ENCODE measurements around the gene MYBBP1A.
"Not testable (repeated sequence)": the region's sequence is repeated elsewhere in the genome, so short reads cannot be mapped to it uniquely, and the experiment has no call there.

Gene MYBBP1A

DNA sequence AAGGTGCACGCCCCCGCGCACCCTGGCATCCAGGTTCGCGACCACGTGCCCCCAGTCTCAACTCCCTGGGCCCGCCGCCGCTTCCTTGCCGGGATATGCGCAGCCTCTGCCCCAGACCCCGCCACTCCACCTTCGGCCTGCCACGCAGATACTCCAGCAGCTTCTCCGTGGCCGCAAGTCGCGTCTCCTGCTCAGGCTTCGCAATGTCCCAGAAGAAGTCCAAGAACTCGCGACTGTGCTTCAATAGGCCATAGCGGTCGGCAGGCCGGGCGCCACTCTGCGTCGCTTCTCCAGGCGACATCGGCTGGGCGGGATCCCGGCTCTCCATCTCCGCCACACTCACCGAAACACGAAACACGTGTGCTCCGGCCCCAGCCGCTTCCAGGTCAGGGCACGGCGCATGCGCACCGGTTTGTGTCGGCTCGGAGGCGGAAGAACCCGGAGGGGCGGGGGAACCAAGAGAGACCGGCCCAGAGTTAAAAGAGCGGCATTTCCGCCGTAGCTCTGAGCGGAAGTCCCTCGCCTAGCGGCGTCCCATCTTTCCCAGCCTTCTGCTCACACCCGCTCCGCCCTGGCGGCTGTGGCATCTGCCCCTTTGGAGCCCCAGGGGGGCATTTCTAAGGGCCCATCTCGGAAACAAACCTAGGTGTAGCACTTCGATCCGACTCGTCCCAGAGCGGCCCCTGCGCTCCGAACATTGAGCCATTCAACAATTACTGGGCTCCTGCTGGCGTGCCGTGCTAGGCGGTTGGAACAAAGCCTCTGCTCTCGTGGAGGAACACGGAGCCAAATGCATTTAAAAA lies at the start of gene MYBBP1A:
Gene MYBBP1A, minus strand, starts transcription at position 388 of the 803 bp plus-strand sequence. Its CDS starts 60 bp downstream, at position 328.
- DNase-seq: peak; percentile 97

GRCh38 chr17:4604736-4605135 lies 49.6 kb upstream of the MYBBP1A start:
- DNase-seq: not testable (repeated sequence)

GRCh38 chr17:4604111-4604644 lies 49.0 kb upstream of the MYBBP1A start:
- no peak for DNase-seq

DNA sequence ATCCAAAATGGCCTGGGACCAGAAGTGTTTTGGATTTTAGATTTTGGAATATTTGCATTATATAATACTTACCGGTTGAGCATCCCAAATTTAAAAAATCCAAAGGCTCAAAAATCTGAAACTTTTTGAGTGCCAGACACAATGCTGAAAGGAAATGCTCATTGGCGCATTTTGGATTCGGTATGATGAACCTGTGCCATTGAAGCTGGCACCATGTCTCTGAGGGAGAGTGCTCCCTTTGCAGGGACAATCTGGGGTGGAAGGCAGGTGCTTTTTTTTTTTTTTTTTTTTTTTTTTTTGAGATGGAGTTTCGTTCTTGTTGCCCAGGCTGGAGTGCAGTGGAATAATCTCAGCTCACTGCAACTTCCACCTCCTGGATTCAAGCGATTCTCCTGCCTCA lies 46.9 kb upstream of the MYBBP1A start:
- no peak for DNase-seq

DNA sequence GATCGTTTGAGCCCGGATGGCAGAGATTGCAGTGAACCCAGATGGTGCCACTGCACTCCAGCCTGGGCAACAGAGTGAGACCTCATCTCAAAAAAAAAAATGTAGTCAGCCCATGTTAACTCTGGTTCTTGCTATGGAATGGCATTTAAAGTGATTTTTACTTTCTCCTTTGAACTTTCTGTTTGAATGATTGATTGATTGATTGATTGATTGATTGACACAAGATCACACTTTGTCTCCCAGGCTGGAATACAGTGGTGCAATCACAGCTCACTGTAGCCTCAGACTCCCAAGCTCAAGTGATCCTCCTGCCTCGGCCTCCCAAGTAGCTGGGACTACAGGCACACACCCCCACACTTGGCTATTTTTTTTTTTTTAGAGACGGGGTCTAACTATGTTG lies 46.1 kb upstream of the MYBBP1A start:
- no peak for DNase-seq

GRCh38 chr17:4600563-4600962 lies 45.4 kb upstream of the MYBBP1A start:
- DNase-seq: no peak

DNA sequence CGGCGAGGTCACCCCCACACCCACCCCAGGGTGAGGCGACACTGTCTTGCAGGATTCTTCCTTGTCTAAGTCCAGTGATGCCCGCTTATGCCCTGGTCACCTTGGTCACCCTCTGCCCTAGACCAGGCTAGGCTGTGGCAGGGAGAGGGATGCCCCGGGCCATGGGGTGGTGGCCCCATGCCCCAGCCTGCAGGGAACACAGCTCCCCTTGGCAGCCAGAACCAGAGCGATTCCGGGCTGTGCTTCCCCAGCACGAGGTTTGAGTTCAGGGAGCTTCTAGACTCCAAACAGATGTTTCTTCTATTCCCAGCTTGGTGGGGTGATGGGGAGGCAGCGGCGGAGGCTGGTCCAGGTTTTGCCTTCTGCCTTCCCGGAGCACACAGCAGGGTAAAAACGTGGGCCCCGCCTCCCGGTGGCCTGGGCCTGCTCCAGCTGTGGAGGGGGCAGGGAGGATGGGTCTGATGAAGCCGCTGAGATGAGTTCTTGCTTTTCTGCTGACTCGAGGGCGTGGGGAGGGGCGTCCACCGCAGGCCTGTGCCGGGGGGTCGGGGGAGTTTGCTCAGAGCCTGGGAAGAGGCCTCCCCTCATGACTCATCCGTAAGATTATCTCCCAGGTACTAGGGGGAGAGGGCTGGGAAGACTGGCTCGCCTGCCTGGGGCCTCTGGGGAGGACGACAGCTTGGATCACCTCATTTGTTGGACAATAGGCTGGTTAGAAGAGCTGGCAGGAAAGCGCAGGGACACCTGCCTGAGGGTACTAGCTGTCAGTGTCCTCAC lies 44.5 kb upstream of the MYBBP1A start:
- no peak for DNase-seq

DNA sequence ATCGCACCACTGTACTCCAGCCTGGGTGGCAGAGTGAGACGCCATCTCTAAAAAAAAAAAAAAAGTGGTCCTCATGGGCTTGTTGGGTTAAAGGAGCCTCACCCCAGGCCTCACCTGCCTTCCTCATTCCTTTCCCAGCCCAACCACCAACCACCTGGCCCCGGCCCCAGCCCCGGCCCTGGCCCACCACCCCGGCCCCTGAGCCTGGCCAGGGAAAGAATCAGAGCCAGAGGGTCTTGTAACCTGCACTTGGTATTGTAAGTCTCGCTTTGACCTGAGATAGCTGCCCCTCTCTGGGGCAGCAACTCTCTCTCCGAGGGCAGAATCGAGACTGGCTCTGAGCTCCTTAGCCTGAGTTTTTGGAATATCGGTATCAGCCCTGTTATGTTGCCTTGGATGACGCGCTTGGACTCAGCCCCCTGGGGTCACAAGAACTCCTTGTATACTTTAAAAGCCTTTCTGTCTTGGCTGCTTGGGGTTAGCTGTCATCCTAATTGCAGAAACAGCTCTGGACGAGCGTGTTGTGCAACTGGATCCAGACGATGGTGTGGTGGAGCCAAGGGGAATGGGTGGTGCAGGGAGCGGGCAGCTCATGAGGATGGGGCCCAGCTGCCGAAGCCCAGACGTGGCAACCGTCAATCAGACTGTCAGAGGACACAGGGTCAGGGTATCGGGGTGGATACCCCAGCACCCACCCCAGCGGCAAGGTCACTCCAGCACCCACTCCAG lies 43.8 kb upstream of the MYBBP1A start:
- DNase-seq: no peak

DNA sequence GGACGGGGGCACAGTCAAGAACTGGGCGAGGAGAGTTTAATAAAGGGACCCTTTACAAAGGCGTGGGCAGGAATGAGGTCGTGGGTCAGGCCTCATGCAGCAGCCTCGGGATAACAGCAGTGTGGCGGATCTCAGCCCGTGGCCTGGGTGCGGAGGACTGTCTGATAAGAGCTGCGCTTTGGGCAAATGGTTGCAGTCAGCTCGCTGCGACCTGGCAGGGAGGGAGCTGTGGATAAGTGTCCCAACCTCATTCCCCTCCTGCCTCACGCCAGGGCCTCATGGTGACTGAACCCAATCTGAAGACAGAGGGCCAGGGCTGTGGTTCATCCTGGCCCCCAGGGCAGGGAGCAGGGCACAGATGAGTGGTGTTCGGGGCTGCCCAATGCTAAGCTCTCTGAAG lies 42.8 kb upstream of the MYBBP1A start:
- DNase-seq: no peak

DNA sequence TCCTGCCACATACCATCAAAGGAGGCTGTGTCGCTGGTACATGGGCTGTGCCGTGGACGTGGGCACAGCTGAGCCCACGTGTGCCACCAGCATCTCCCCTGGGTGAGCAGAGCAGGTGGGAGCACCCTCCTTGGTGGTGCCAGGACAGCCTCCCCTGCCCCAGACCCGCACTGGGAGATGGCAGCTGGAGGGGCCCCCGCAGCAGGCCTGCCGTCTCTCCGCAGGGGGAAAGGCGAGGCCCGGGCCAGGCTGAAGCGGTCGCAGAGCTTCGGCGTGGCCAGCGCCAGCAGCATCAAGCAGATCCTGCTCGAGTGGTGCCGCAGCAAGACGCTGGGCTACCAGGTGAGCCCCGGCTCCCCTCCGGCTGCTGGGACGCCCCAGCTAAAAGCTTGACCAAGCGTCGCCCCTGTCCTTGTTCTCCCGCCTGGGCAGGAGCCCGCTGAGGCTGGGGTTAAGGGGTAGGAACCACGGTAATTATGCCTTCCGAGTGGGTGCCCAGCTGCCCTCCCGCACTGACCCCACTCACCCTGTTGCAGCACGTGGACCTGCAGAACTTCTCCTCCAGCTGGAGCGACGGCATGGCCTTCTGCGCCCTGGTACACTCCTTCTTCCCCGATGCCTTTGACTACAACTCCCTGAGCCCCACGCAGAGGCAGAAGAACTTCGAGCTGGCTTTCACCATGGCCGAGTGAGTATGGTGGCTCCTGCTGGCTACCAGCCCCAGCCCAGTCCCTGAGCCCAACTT lies 41.6 kb upstream of the MYBBP1A start:
- no peak for DNase-seq

DNA sequence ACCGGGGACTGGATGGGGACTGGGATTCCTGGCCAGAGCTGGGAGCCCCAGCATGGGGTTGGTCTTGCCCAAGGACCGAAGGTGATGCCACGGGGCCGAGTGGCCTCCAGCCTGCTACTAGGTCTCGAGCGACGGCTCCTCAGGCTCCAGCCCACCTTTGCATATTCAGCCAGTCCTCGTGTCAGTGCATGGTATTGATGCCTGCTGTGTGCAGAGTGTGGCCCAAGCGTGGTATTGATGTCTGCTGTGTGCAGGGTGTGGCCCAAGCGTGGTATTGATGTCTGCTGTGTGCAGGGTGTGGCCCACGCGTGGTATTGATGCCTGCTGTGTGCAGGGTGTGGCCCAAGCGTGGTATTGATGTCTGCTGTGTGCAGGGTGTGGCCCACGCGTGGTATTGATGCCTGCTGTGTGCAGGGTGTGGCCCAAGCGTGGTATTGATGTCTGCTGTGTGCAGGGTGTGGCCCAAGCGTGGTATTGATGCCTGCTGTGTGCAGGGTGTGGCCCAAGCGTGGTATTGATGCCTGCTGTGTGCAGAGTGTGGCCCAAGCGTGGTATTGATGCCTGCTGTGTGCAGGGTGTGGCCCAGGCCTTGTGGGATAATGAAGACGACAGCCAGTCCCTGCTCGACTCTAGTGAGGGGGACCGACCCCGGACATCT lies 40.6 kb upstream of the MYBBP1A start:
- DNase-seq: not testable (repeated sequence)

DNA sequence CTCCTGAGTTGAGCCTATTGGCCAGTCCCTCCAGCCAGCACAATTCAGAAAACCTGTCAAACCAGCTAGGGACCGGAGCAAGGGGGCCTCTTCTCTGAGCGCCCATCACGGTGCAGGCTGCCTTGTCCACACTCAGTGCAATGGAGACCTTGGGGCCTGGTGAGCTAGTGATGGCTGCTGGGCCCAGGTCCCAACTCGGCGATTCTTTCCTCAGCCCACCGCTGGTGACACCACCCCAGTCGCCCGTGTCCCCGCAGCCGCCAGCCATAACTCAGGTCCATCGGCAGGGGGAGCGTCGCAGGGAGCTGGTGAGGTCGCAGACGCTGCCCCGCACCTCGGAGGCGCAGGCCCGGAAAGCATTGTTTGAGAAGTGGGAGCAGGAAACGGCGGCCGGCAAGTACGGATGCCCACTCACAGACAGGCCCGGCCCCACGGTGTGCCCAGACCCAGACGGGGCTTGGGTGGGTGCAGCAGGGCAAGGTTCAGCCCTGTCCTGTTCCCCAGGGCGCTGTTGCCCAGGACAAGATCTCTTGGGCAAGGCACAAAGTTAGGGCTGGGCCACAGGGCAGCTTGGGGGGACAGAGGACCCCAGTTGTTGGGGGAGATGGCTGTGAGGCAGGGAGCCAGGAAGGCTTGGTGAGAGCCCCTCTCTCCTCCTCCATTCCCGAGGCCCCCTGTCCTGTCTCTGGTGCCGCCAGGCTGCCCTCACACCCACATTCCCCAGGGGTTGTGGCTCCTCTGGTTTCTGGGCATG lies 39.9 kb upstream of the MYBBP1A start:
- peak; percentile 47 for DNase-seq

GRCh38 chr17:4594406-4594805 lies 39.2 kb upstream of the MYBBP1A start:
- DNase-seq: no peak

- DNase-seq: no peak
These were observed 37.8 kb upstream of the MYBBP1A start for GRCh38 chr17:4593021-4593421.

GRCh38 chr17:4592240-4593005 lies 37.2 kb upstream of the MYBBP1A start:
- no peak for DNase-seq

DNA sequence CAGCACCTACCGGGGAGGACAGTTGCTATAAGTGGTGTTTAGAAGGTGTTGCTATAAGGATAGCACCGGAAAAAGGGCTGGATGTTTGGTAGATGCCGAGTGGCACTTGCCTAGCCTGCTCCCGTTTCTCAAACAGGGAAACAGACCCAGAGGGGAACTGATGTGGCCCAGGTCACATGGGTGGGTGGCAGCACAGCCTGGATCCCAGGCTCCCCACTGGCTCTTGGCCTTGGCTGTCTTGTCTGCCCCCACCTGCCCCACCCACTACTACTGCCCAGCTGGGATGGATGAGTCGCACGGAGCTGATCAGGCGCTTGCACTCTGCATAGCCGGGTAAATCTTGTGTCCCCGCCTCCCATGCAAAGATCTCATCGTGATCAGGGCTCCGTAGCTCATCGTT lies 36.3 kb upstream of the MYBBP1A start:
- DNase-seq: no peak

DNA sequence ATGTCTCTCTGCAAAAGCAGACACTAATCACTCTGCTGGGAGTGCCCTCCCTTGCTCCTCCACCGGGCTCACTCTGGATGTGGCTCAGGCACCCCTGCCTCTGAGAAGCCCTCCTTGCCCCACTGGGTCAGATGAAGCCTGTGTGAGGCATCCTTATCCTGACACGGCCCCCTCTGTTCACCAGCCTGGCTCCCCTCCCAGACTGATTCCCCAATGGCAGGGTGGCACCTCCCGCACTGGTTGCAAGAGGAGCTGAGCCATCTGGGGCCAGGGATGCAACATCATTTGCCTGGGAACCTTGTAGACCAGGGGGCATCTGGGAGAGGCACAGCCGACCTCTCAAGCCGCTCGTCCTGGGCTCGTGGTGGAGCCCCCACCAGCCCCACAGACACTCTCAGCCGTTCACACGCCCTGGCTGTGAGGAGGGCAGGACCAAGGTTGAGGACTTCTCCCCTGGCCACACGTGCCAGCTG lies 35.8 kb upstream of the MYBBP1A start:
- no peak for DNase-seq

DNA sequence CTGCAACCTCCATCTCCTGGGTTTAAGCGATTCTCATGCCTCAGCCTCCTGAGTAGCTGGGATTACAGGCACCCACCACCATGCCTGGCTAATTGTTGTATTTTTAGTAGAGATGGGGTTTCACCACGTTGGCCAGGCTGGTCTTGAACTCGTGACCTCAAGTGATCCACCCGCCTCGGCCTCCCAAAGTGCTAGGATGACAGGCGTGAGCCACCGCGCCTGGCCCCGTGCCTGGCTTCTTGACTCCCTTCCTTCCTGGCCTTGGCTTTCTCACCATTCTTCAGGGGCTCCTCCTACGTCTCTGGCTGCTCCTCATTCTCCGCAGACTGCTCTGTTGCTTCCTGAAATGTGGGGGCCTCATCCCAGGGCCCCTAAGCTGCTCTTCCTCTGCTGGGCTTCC lies 34.9 kb upstream of the MYBBP1A start:
- DNase-seq: not testable (repeated sequence)

- DNase-seq: no peak
These were observed 33.9 kb upstream of the MYBBP1A start for GRCh38 chr17:4588898-4589625.

GRCh38 chr17:4588391-4588790 lies 33.2 kb upstream of the MYBBP1A start:
- no peak for DNase-seq

Measured in DMS53 (cell line).